H1 (cell line): ENCODE measurements around the gene CARD14. TPM values are rescaled to one million over a fixed set of nuclear protein-coding genes. Genes with fewer than 3 reads are reported as not detected.

Experiments used
- CTCF ChIA-PET: fragments of 300-600 bp; sonication (Branson Sonifier 250); formaldehyde crosslinking; loops from one replicate; lab custom pipeline; 2021; ENCODE audit not compliant: partially characterized antibody; lab: Charles Lee
- POLR2A ChIA-PET: fragments of 300-600 bp; sonication (Branson Sonifier 250); formaldehyde crosslinking; loops from one replicate; lab custom pipeline; 2021; ENCODE audit warnings: inconsistent platforms; ENCODE audit not compliant: partially characterized antibody; lab: Charles Lee
- DNase-seq, 2 experiments: peaks; one replicate each; pipeline versions ENCODE4 v3.0.0 to v3.0.0-alpha.2; 2010 to 2022; ENCODE audit warnings: low spot score in 2 of 2, low read depth in 1 of 2, mixed read lengths in 1 of 2
- FAIRE-seq: peaks from 2 replicates; lab custom pipeline; 2011; peaks lifted over from hg19 to GRCh38; lab: Jason Lieb, UNC
- H2AFZ ChIP-seq: 2 replicates; pipeline ENCODE4 v1.8.1; 2012; ENCODE audit warnings: low read length, inconsistent platforms
- H2AK5ac ChIP-seq: 2 replicates; pipeline ENCODE4 v1.6.1; 2013; ENCODE audit warnings: low read depth, low read length
- H2BK120ac ChIP-seq: replicated peaks from 2 replicates; pipeline ENCODE3; 2013; ENCODE audit warnings: low read depth, low read length, inconsistent platforms
- H2BK12ac ChIP-seq: 2 replicates; pipeline ENCODE4 v1.6.1; 2013; ENCODE audit warnings: low read depth, low read length
- H2BK15ac ChIP-seq: 2 replicates; pipeline ENCODE4 v1.6.1; 2013; ENCODE audit warnings: low read length
- H2BK20ac ChIP-seq: 2 replicates; pipeline ENCODE4 v1.6.1; 2013; ENCODE audit warnings: low read length
- H2BK5ac ChIP-seq: 2 replicates; pipeline ENCODE4 v1.6.1; 2013; ENCODE audit warnings: low read depth, low read length
- H3K14ac ChIP-seq: 2 replicates; pipeline ENCODE4 v1.6.1; 2013; ENCODE audit warnings: inconsistent platforms; ENCODE audit not compliant: insufficient read length
- H3K18ac ChIP-seq: 2 replicates; pipeline ENCODE4 v1.6.1; 2013; ENCODE audit warnings: low read length; ENCODE audit errors: extremely low read depth
- H3K23ac ChIP-seq: 2 replicates; pipeline ENCODE4 v1.6.1; 2013; ENCODE audit warnings: inconsistent platforms; ENCODE audit not compliant: insufficient read length
- H3K23me2 ChIP-seq: 2 replicates; pipeline ENCODE4 v1.6.1; 2013; ENCODE audit warnings: low read depth, low read length
- H3K27ac ChIP-seq: 2 replicates; pipeline ENCODE4 v1.6.1; 2011; ENCODE audit warnings: low read depth, low read length, inconsistent platforms
- H3K27me3 ChIP-seq, 4 experiments: replicated peaks in 1 of 4; 1 replicate in 1 of 4; 2 replicates in 3 of 4; pipeline versions ENCODE4 v1.6.1 to v1.8.1; 2011 to 2013; ENCODE audit warnings: low read length in 3 of 4, mild to moderate bottlenecking in 3 of 4, inconsistent platforms in 2 of 4, mixed read lengths in 2 of 4, moderate library complexity in 1 of 4; ENCODE audit not compliant: control insufficient read depth in 3 of 4, insufficient read depth in 3 of 4; ENCODE audit errors: extremely low read depth in 1 of 4
- H3K36me3 ChIP-seq, 4 experiments: 2 replicates each; pipeline versions ENCODE4 v1.6.1 to v1.8.1; 2011 to 2013; ENCODE audit warnings: mild to moderate bottlenecking in 4 of 4, low read length in 3 of 4, moderate library complexity in 2 of 4, control low read depth in 1 of 4, inconsistent platforms in 1 of 4; ENCODE audit not compliant: insufficient read depth in 4 of 4, control insufficient read depth in 2 of 4
- H3K4ac ChIP-seq: replicated peaks from 2 replicates; pipeline ENCODE3; 2013; ENCODE audit warnings: low read length, low read depth, mixed read lengths, inconsistent platforms; ENCODE audit not compliant: insufficient read length
- H3K4me1 ChIP-seq, 4 experiments: replicated peaks in 1 of 4; 1 replicate in 1 of 4; 2 replicates in 3 of 4; pipeline versions ENCODE4 v1.6.1 to v1.8.1; 2011 to 2013; ENCODE audit warnings: low read length in 3 of 4, inconsistent platforms in 2 of 4, mixed read lengths in 1 of 4; ENCODE audit not compliant: insufficient read depth in 4 of 4, control insufficient read depth in 3 of 4
- H3K4me2 ChIP-seq, 2 experiments: 2 replicates each; pipeline versions ENCODE4 v1.6.1 to v1.8.1; 2011 to 2013; ENCODE audit warnings: low read depth in 2 of 2, low read length in 2 of 2, control low read depth in 1 of 2, inconsistent platforms in 1 of 2, mild to moderate bottlenecking in 1 of 2; ENCODE audit not compliant: insufficient read depth in 1 of 2
- H3K4me3 ChIP-seq, 4 experiments: fragments of 200-600, 300-600 bp in 1 of 4; sonication (generic), shearing (Covaris generic), sonication (Bioruptor Twin) in 1 of 4; 2 replicates each; pipeline versions ENCODE4 v1.5.1 to v1.8.1; 2011 to 2016; ENCODE audit warnings: low read length in 4 of 4, low read depth in 3 of 4, control low read depth in 2 of 4, inconsistent platforms in 2 of 4, mild to moderate bottlenecking in 2 of 4, mixed read lengths in 1 of 4, moderate library complexity in 1 of 4; ENCODE audit not compliant: insufficient read depth in 2 of 4; ENCODE audit errors: extremely low read depth in 1 of 4
- H3K56ac ChIP-seq: replicated peaks from 2 replicates; pipeline ENCODE3; 2013; ENCODE audit warnings: low read depth, mild to moderate bottlenecking, mixed read lengths, low read length, inconsistent platforms; ENCODE audit not compliant: insufficient read length
- H3K79me1 ChIP-seq: 2 replicates; pipeline ENCODE4 v1.6.1; 2013; ENCODE audit warnings: low read depth, low read length, control low read depth
- H3K79me2 ChIP-seq, 2 experiments: 2 replicates each; pipeline versions ENCODE4 v1.6.1 to v1.8.1; 2012 to 2013; ENCODE audit warnings: low read length in 2 of 2, mild to moderate bottlenecking in 2 of 2, inconsistent platforms in 1 of 2; ENCODE audit not compliant: insufficient read depth in 2 of 2, control insufficient read depth in 1 of 2
- H3K9ac ChIP-seq, 4 experiments: replicated peaks in 1 of 4; 1 replicate in 1 of 4; 2 replicates in 3 of 4; pipeline versions ENCODE4 v1.6.1 to v1.8.1; 2011 to 2013; ENCODE audit warnings: low read depth in 3 of 4, low read length in 3 of 4, control low read depth in 2 of 4, mild to moderate bottlenecking in 2 of 4, moderate library complexity in 2 of 4, inconsistent platforms in 1 of 4; ENCODE audit errors: extremely low read depth in 1 of 4
- H3K9me3 ChIP-seq, 2 experiments: 2 replicates each; pipeline versions ENCODE4 v1.6.1 to v1.8.1; 2012 to 2013; ENCODE audit warnings: mild to moderate bottlenecking in 2 of 2, moderate library complexity in 2 of 2, control low read depth in 1 of 2, inconsistent platforms in 1 of 2, low read depth in 1 of 2, low read length in 1 of 2, mixed read lengths in 1 of 2; ENCODE audit not compliant: insufficient read depth in 2 of 2
- H4K20me1 ChIP-seq, 2 experiments: replicated peaks in 1 of 2; 2 replicates each; pipeline versions ENCODE3 to v1.8.1; 2011 to 2013; ENCODE audit warnings: inconsistent platforms in 2 of 2, low read length in 2 of 2, mild to moderate bottlenecking in 1 of 2; ENCODE audit not compliant: insufficient read depth in 2 of 2, control insufficient read depth in 1 of 2
- H4K5ac ChIP-seq: 2 replicates; pipeline ENCODE4 v1.6.1; 2013; ENCODE audit warnings: low read length, low read depth, mixed read lengths, inconsistent platforms; ENCODE audit not compliant: insufficient read length
- H4K8ac ChIP-seq: 2 replicates; pipeline ENCODE4 v1.8.0; 2013; ENCODE audit warnings: mild to moderate bottlenecking, moderate library complexity, low read length, inconsistent platforms; ENCODE audit not compliant: insufficient read depth; ENCODE audit errors: extremely low read depth
- H4K91ac ChIP-seq: replicated peaks from 2 replicates; pipeline ENCODE3; 2013; ENCODE audit warnings: low read length, mixed read lengths, inconsistent platforms; ENCODE audit not compliant: insufficient read length
- BACH1 ChIP-seq: IDR thresholded peaks from 2 replicates; pipeline ENCODE4 v1.6.1; 2012; ENCODE audit warnings: low read length, improper control_type of control experiment
- KDM5A ChIP-seq: fragments of 200-600 bp; IDR thresholded peaks from 2 replicates; pipeline ENCODE4 v1.7.1; 2012; ENCODE audit warnings: mild to moderate bottlenecking, low read length, inconsistent platforms, mixed read lengths
- NANOG ChIP-seq: IDR thresholded peaks from 2 replicates; pipeline ENCODE4 v1.6.1; 2011; ENCODE audit warnings: low read length, low read depth, mild to moderate bottlenecking, inconsistent platforms; ENCODE audit not compliant: insufficient read depth, poor library complexity, severe bottlenecking
- RBBP5 ChIP-seq: IDR thresholded peaks from 2 replicates; pipeline ENCODE4 v1.7.1; 2012; ENCODE audit warnings: low read depth, mild to moderate bottlenecking, inconsistent platforms, low read length, moderate library complexity, borderline replicate concordance
- RFX5 ChIP-seq: IDR thresholded peaks from 2 replicates; pipeline ENCODE4 v1.6.1; 2011; ENCODE audit warnings: low read depth, low read length, improper control_type of control experiment, borderline replicate concordance
- SIN3A ChIP-seq, 2 experiments: IDR thresholded peaks in 1 of 2; conservative IDR thresholded peaks in 1 of 2; 2 replicates each; pipeline ENCODE4 v1.6.1; 2011 to 2012; ENCODE audit warnings: low read length in 2 of 2, improper control_type of control experiment in 1 of 2, low read depth in 1 of 2, mild to moderate bottlenecking in 1 of 2
- SUZ12 ChIP-seq: fragments of 200-600 bp; sonication (generic); IDR thresholded peaks from 2 replicates; pipeline ENCODE4 v1.6.1; 2012; ENCODE audit warnings: mild to moderate bottlenecking, inconsistent platforms, low read length, moderate library complexity, mixed read lengths
- TEAD4 ChIP-seq: IDR thresholded peaks from 2 replicates; pipeline ENCODE4 v1.6.1; 2012; ENCODE audit warnings: low read depth, low read length, inconsistent platforms, mixed read lengths
- WGBS, 2 experiments: shearing (Covaris generic) in 1 of 2; methylation state at CpG; one replicate each; pipeline versions ENCODE4 v1.1.6 to v1.1.7; 2013 to 2015; ENCODE audit warnings: low lambda C conversion rate in 2 of 2, mixed read lengths in 2 of 2, inconsistent platforms in 1 of 2, low coverage in 1 of 2, missing lambda C conversion rate in 1 of 2; ENCODE audit not compliant: insufficient replicate concordance in 2 of 2, insufficient coverage in 1 of 2, insufficient read length in 1 of 2; ENCODE audit errors: extremely low coverage in 1 of 2, missing lambda C conversion rate in 1 of 2; 5-methylcytosine and 5-hydroxymethylcytosine counted together
- polyA plus RNA-seq, 7 experiments: library from polyadenylated mRNA; depleted of rRNA in 3 of 7; stranded (reverse) in 5 of 7; unstranded in 2 of 7; fragments of >200 nt in 5 of 7; fragments of 200-250 nt in 2 of 7; gene quantifications; 1 replicate in 5 of 7; 2 replicates in 1 of 7; 4 replicates in 1 of 7; pipeline versions ENCODE4 v1.2.1 to v1.2.3, GENCODE V29; 2011 to 2013; ENCODE audit warnings: missing spikeins in 2 of 7, mixed read lengths in 2 of 7
- total RNA-seq: library from RNA; stranded (reverse); fragmentation: NEBNext Ultra II Directional; extraction: Animal tissue kit (Norgen Biotek cat#: 25700); gene quantifications from 2 replicates; pipeline ENCODE4 v1.2.1, GENCODE V29; 2021

The CARD14 gene
- total and polyA plus RNA-seq, 2 of the 8 experiments (the other 6 are each of a cell fraction or from before 2014, with no cell fraction given), result 0.08 TPM; not detected in 1

DNA sequence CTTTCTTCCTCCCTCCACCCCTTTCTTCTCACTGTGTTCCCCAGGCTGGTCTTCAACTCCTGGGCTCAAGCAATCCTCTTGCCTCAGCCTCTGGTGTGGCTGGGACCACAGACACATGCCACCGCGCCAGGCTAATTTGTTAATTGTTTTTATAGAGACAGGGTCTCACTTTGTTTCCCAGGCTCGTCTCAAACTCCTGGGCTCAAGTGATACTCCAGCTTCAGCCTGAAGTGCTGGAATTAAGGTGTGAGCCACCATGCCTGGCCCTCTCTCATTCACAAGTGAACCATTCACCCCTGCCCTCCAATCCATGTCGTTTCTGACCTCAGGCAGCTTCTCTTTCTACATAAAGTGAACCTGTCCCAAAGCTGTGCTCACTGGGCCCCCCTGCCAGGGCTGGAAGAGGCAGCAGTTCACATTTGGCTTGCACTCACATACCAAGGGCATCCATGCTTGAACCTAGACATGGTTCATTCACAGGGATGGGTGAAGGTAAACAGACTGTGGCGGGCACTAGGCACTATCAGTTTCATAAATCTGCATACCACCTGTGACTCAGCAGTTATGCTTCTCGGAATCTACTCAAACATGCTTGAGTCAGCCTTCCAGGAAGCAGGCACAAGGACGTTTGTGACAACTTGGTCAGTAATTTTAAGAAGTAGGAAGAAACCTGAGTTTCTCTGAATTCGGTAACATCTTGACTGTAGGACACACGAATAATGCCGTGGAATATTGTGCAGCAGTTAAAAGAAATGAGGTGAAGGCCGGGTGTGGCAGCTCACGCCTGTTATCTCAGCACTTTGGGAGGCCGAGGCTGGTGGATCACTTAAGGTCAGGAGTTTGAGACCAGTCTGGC, 84.8 kb downstream of the CARD14 start:
- H2AFZ ChIP-seq, result no peak overlapping the region
- no peaks in the 10 kb centered on the region for H3K27me3 ChIP-seq
- 92% methylated on average over 13 of the region's 13 CpGs; no CpG with 5 or more reads in 1 of the 2 experiments for WGBS, 2 experiments
- no peak overlapping the region for H3K23ac ChIP-seq
- FAIRE-seq (no peak), DNase-seq (no peak)
- H3K4me1 ChIP-seq, result peaks cover 2 to 15% (median 8%) of the 10 kb centered on the region in 4 experiments; a peak in 5 of 7 replicates
- no peak overlapping the region for H3K4me3 ChIP-seq
- no peaks in the 10 kb centered on the region for H3K23me2 ChIP-seq
- H4K20me1 ChIP-seq, result peaks cover 0 to 2% of the 10 kb centered on the region in 2 experiments
- no peak overlapping the region for H3K4me2 ChIP-seq
- H3K9me3 ChIP-seq, result no peaks in the 10 kb centered on the region
- H2BK20ac ChIP-seq, result no peak overlapping the region
- peak overlapping the region; percentile 71; the same call in 1 of the 2 replicates for H2BK5ac ChIP-seq
- H4K91ac ChIP-seq, result peak overlapping the region; percentile 2
- H3K79me2 ChIP-seq, result no peaks in the 10 kb centered on the region
- peak overlapping the region; percentile 93; the same call in 1 of the 2 replicates for H2BK15ac ChIP-seq
- H3K4ac ChIP-seq, result no peak overlapping the region
- H3K36me3 ChIP-seq, result no peaks in the 10 kb centered on the region
- H2BK120ac ChIP-seq, result no peak overlapping the region
- no peak overlapping the region for H4K5ac ChIP-seq
- H3K79me1 ChIP-seq, result no peaks in the 10 kb centered on the region
- 0 out of 2 replicates have a peak overlapping the region, but pooled peaks have one; percentile 7 for H2BK12ac ChIP-seq
- peak overlapping the region; percentile 39; the same call in 1 of the 2 replicates for H2AK5ac ChIP-seq
- TF ChIP-seq RFX5 (no peak), KDM5A (no peak), BACH1 (0 out of 2 replicates have a peak, but pooled peaks have one; percentile 38), SIN3A (conservative IDR thresholded peaks at IDR 0.05 in 1 of 2, IDR thresholded peaks at IDR 0.05 in 1 of 2; ENCODE audit: low read depth in 1 of 2, low read length in 2 of 2) (no peak), TEAD4 (no peak), NANOG (no peak), SUZ12 (no peak), RBBP5 (no peak)
- H3K9ac ChIP-seq, result peak overlapping the region in 1 of 4 experiments; percentile 36; a peak in 2 of 7 replicates
- ChIA-PET POLR2A (interaction anchor here (1.4 to 1.5 kb wide), 2 partner anchors 16 to 19 kb away, joined by 3 read pairs; no protein-coding TSS in a partner anchor), CTCF (interaction anchor here (1.2 to 4.6 kb wide), 2 partner anchors 24 to 57 kb away, joined by 3 to 34 read pairs; no protein-coding TSS in a partner anchor)
- peak overlapping the region; percentile 51; the same call in 1 of the 2 replicates for H4K8ac ChIP-seq
- no peak overlapping the region for H3K18ac ChIP-seq
- H3K27ac ChIP-seq, result no peak overlapping the region
- H3K56ac ChIP-seq, result no peak overlapping the region
- H3K14ac ChIP-seq, result no peak overlapping the region
